Activated CD8-positive, alpha-beta memory T cell treated with anti-CD3 and anti-CD28 coated beads, Interleukin-2, amount 10 ng/mL, durations not matched to agents 7 days and 5 days (primary cell): ENCODE data around the gene CABLES1. TPM values are rescaled to one million over a fixed set of nuclear protein-coding genes. Genes with fewer than 3 reads are reported as not detected.
A peak's percentile ranks its signal among the peaks of the same experiment; 100 is the strongest.
"Not testable (repeated sequence)": the region's sequence is repeated elsewhere in the genome, so short reads cannot be mapped to it uniquely, and the experiment has no call there.

Source experiments
- ATAC-seq: fragments of 150-1000 bp; cut with Tn5 transposase; one replicate; pipeline ENCODE4 v1.10.0; 2021; ENCODE audit warnings: moderate library complexity
- CTCF ChIA-PET: fragments of 350-600 bp; sonication (Branson Sonifier 250); formaldehyde crosslinking; loops from one replicate; lab custom pipeline; 2021; ENCODE audit warnings: antibody characterized with exemption; lab: Charles Lee
- DNase-seq: peaks from one replicate; pipeline ENCODE4 v3.0.0-alpha.2; 2020
- H3K27ac Mint-ChIP-seq: one replicate; pipeline ENCODE4 v1.8.0; 2021; ENCODE audit warnings: mild to moderate bottlenecking, mixed read lengths
- H3K27me3 Mint-ChIP-seq: one replicate; pipeline ENCODE4 v1.8.0; 2021; ENCODE audit warnings: mixed read lengths
- H3K36me3 Mint-ChIP-seq: one replicate; pipeline ENCODE4 v1.8.0; 2021; ENCODE audit warnings: mild to moderate bottlenecking, mixed read lengths
- H3K4me1 Mint-ChIP-seq: one replicate; pipeline ENCODE4 v1.8.0; 2021; ENCODE audit warnings: mixed read lengths
- H3K4me3 Mint-ChIP-seq: one replicate; pipeline ENCODE4 v1.8.0; 2021; ENCODE audit warnings: mild to moderate bottlenecking, moderate library complexity, mixed read lengths
- H3K9me3 Mint-ChIP-seq: one replicate; pipeline ENCODE4 v1.8.0; 2022; ENCODE audit warnings: low read depth, mixed read lengths
- total RNA-seq, 2 experiments: library from RNA; stranded (reverse); gene quantifications; one replicate each; pipeline ENCODE4 v1.2.3, GENCODE V29; 2021

The CABLES1 gene, protein sequence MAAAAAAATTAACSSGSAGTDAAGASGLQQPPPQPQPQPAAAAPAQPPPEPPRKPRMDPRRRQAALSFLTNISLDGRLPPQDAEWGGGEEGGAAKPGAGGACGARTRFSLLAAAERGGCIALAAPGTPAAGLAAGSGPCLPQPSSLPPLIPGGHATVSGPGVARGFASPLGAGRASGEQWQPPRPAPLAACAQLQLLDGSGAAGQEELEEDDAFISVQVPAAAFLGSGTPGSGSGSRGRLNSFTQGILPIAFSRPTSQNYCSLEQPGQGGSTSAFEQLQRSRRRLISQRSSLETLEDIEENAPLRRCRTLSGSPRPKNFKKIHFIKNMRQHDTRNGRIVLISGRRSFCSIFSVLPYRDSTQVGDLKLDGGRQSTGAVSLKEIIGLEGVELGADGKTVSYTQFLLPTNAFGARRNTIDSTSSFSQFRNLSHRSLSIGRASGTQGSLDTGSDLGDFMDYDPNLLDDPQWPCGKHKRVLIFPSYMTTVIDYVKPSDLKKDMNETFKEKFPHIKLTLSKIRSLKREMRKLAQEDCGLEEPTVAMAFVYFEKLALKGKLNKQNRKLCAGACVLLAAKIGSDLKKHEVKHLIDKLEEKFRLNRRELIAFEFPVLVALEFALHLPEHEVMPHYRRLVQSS
- 1 to 10 TPM; 2.1 to 8.6 TPM for total RNA-seq

- Mint-ChIP-seq H3K36me3 (no peaks in the 10 kb centered on the region), H3K9me3 (no peaks in the 10 kb centered on the region), H3K4me3 (peak within 1 kb of the TSS; percentile 64), H3K4me1 (peaks cover 21% of the 10 kb centered on the region), H3K27me3 (peaks cover 58% of the 10 kb centered on the region), H3K27ac (peak within 1 kb of the TSS; percentile 47)
- peak; percentile 34 for ATAC-seq
- CTCF ChIA-PET = interaction anchor here (1.5 to 7.9 kb wide), 6 partner anchors 90 to 276 kb away, joined by 4 to 81 read pairs (median 6); no protein-coding TSS in a partner anchor
- peak; percentile 47 for DNase-seq
Observed at GRCh38 chr18:23134780-23135549, at the start of gene CABLES1. Gene CABLES1 (plus strand): TSS chr18:23135485. CDS start chr18:23135763, 278 bp downstream.

DNA sequence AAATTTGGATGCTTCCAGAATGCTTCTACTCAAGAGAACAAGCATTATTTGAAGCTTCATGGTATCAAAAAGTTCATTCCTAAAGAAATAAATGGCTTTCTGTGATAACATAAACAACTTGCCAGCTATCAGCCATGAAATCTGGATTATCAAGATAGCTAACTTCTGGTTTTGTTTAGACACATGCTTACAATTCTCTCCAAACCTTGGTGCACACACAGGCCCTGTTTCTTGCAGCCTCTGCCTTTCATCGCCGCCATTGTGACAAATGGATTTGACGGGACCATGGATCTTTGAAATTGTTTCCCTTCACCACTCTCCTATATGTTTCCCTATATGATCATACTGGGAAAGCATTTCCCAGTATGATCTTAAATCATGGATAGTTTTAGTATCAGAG lies 47.9 kb upstream of the CABLES1 start:
- H3K27ac Mint-ChIP-seq = no peak overlapping the region
- H3K9me3 Mint-ChIP-seq = no peaks in the 10 kb centered on the region
- DNase-seq (no peak), ATAC-seq (no peak)
- CTCF ChIA-PET = interaction anchor here (1.2 to 1.7 kb wide), 2 partner anchors 10 to 19 kb away, joined by 3 to 4 read pairs; no protein-coding TSS in a partner anchor
- peaks cover 20% of the 10 kb centered on the region for H3K27me3 Mint-ChIP-seq
- peaks cover under 1% of the 10 kb centered on the region for H3K36me3 Mint-ChIP-seq
- H3K4me3 Mint-ChIP-seq = no peak overlapping the region
- peaks cover 9% of the 10 kb centered on the region for H3K4me1 Mint-ChIP-seq

GRCh38 chr18:23088310-23088709 lies 47.0 kb upstream of the CABLES1 start:
- Mint-ChIP-seq H3K36me3 (peaks cover 1% of the 10 kb centered on the region), H3K4me3 (no peak overlapping the region), H3K27ac (no peak overlapping the region), H3K27me3 (peaks cover 17% of the 10 kb centered on the region), H3K4me1 (peaks cover 10% of the 10 kb centered on the region), H3K9me3 (no peaks in the 10 kb centered on the region)
- CTCF ChIA-PET = no interaction called here
- no peak for DNase-seq
- no peak for ATAC-seq

DNA sequence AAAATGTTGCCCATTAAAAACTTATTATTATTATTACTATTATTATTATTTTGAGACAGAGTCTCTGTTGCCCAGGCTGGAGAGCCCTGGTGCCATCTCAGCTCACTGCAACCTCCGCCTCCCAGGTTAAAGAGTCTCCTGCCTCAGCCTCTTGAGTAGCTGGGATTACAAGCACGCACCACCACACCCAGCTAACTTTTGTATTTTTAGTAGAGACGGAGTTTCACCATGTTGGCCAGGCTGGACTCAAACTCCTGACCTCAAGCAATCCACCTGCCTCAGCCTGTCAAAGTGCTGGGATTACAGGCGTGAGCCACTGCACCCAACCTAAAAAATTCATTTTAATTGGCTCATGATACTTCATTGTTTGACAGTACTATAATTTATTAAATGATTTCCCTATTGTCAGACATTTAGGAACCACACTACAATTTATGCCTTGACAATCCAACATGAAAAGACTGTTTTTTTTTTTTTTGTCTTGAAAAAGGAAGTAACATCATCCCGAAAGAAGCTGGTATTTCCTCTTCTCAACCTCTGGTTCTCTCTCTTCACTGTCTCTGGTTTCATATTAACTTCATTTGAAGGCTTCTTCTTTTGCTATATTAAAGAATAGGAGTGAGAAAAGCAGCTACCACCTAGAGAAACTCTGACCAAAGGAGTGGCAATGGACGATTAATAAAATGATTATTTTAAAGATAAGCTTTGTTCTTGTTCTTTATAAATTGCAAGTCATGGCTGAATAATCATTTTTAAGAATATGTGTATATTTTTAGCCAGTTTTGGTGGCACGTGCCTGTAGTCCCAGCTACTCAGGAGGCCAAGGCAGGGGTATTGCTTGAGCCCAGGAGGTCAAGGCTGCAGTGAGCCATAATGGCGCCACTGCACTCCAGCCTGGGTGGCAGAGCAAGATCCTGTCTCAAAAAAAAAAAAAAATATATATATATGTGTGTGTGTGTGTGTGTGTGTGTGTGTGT lies 44.0 kb upstream of the CABLES1 start:
- Mint-ChIP-seq H3K4me1 (peaks cover 13% of the 10 kb centered on the region), H3K27ac (peak overlapping the region; percentile 29), H3K27me3 (peaks cover 17% of the 10 kb centered on the region)
- DNase-seq, H3K4me3 Mint-ChIP-seq, H3K9me3 Mint-ChIP-seq, ATAC-seq, H3K36me3 Mint-ChIP-seq: not testable (repeated sequence)
- CTCF ChIA-PET = interaction anchor here (0.6 to 0.8 kb wide), 2 partner anchors 60 to 68 kb away, joined by 3 read pairs; no protein-coding TSS in a partner anchor

DNA sequence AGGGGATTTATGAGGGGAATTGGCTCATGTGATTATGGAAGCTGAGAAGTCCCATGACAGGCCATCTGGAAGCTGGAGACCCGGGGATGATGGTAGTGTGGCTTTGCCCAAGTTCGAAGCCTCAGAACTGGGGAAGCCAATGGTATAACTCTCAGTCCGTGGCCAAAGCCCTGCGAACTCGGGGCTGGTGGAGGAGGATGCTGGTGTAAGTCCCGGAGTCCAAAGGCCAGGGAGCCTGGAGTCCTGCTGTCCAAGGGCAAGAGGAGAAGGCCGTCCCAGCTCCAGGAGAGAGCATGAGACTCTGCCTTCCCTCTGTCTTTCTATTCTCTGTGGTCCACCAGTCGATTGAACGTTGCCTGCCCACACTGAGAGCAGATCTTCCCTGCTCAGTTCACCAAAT lies 43.2 kb upstream of the CABLES1 start:
- ATAC-seq = no peak
- CTCF ChIA-PET = interaction anchor here (1.2 kb wide), 1 partner anchor 69 kb away, joined by 3 read pairs; no protein-coding TSS in a partner anchor
- H3K27ac Mint-ChIP-seq = no peak overlapping the region

GRCh38 chr18:23093130-23093529 lies 42.2 kb upstream of the CABLES1 start:
- not testable (repeated sequence) for H3K4me3 Mint-ChIP-seq, H3K36me3 Mint-ChIP-seq, DNase-seq, H3K27ac Mint-ChIP-seq, ATAC-seq, H3K9me3 Mint-ChIP-seq
- Mint-ChIP-seq H3K27me3 (peaks cover 14% of the 10 kb centered on the region), H3K4me1 (peaks cover 13% of the 10 kb centered on the region)
- CTCF ChIA-PET = interaction anchor here (1.2 kb wide), 1 partner anchor 70 kb away, joined by 3 read pairs; no protein-coding TSS in a partner anchor

More for the DNA sequence above, 43.2 kb upstream of the CABLES1 start:
- DNase-seq = no peak
- H3K4me1 Mint-ChIP-seq = peaks cover 13% of the 10 kb centered on the region
- H3K4me3 Mint-ChIP-seq = no peak overlapping the region
- no peaks in the 10 kb centered on the region for H3K9me3 Mint-ChIP-seq
- H3K36me3 Mint-ChIP-seq = peaks cover 1% of the 10 kb centered on the region
- peaks cover 14% of the 10 kb centered on the region for H3K27me3 Mint-ChIP-seq

DNA sequence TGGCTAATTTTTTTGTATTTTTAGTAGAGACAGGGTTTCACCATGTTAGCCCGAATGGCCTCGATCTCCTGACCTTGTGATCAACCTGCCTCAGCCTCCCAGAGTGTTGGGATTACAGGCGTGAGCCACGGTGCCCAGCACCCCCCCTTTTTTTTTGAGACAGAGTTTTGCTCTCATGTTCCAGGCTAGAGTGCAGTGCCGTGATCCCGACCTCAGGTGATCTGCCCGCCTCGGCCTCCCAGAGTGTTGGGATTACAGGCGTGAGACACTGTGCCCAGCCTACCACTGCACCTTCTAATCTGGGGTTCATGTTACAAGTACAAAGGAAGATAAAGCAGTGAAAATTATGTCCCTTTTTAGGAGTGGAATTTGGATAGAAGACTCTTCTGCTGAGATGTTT lies 41.5 kb upstream of the CABLES1 start:
- ATAC-seq = no peak
- no peaks in the 10 kb centered on the region for H3K9me3 Mint-ChIP-seq
- CTCF ChIA-PET = no interaction called here
- peaks cover 1% of the 10 kb centered on the region for H3K36me3 Mint-ChIP-seq
- H3K4me1 Mint-ChIP-seq = peaks cover 13% of the 10 kb centered on the region
- no peak overlapping the region for H3K4me3 Mint-ChIP-seq
- no peak overlapping the region for H3K27ac Mint-ChIP-seq
- H3K27me3 Mint-ChIP-seq = peaks cover 14% of the 10 kb centered on the region
- no peak for DNase-seq

DNA sequence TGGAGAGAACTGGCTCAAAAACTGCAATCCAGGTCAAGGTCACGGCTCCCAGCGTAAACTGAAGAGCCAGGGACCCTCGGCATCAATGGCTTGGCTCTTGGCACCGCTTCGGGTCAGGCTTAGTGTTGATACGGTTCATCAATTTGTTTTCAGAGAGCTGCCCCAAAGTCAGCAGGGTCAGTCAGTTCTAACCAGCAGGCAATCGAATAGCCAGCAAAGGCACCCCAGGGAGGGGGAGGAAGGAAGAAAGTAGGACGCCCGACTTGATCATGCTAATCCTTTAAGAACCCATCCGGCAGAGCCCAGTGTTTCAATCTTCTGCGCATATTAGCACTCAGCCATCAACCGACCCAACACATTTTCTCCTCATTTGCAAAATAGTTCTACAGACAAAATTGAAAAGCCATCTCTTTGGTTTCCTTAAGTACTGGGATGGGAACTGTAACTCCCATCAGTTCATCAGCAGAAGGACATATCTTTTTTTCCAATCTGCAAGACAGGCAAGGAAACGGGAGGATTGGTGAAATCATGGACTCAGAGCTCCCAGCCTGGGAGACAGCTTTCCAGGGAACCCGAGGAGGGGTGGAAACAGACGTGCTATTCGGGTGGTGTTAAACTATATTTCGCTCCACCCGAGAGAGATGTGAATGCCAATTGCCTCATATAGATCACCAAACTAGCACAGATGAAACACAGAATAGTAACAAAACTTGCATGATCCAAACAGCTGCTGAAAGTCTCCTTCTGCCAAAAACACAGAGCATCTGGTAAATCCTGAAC lies 40.7 kb upstream of the CABLES1 start:
- Mint-ChIP-seq H3K27me3 (peaks cover 14% of the 10 kb centered on the region), H3K9me3 (no peaks in the 10 kb centered on the region)
- CTCF ChIA-PET = no interaction called here

DNA sequence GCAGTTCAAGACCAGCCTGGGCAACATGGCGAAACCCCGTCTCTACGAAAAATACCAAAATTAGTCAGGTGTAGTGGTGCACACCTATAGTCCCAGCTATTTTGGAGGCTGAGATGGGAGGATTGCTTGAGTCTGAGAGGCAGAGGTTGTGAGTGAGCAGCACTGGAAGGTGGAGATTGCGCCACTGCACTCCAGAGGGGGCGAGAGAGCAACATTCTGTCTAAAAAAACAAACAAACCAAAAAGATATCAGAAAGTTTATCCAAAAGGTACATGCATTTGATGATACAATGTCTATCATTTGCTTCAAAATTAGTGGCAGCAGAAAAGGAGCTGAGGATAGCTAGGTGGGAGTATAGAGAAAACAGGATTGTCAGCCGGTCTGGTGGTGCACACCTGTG lies 39.8 kb upstream of the CABLES1 start:
- Mint-ChIP-seq H3K27me3 (peaks cover 14% of the 10 kb centered on the region), H3K4me1 (peaks cover 11% of the 10 kb centered on the region), H3K36me3 (peaks cover 1% of the 10 kb centered on the region), H3K27ac (no peak overlapping the region), H3K9me3 (no peaks in the 10 kb centered on the region), H3K4me3 (no peak overlapping the region)
- no peak for ATAC-seq
- CTCF ChIA-PET = interaction anchor here (1.2 kb wide), 1 partner anchor 61 kb away, joined by 3 read pairs; no protein-coding TSS in a partner anchor
- no peak for DNase-seq

More for the DNA sequence above, 40.7 kb upstream of the CABLES1 start:
- H3K27ac Mint-ChIP-seq = no peak overlapping the region
- DNase-seq (no peak), ATAC-seq (no peak)
- peaks cover 13% of the 10 kb centered on the region for H3K4me1 Mint-ChIP-seq
- H3K4me3 Mint-ChIP-seq = no peak overlapping the region
- peaks cover 1% of the 10 kb centered on the region for H3K36me3 Mint-ChIP-seq

GRCh38 chr18:23097016-23097415 lies 38.3 kb upstream of the CABLES1 start:
- not testable (repeated sequence) for H3K9me3 Mint-ChIP-seq, H3K4me1 Mint-ChIP-seq, H3K36me3 Mint-ChIP-seq, ATAC-seq, H3K4me3 Mint-ChIP-seq, H3K27ac Mint-ChIP-seq, DNase-seq
- H3K27me3 Mint-ChIP-seq = peaks cover 14% of the 10 kb centered on the region
- CTCF ChIA-PET = interaction anchor here (1.2 kb wide), 1 partner anchor 63 kb away, joined by 3 read pairs; no protein-coding TSS in a partner anchor

GRCh38 chr18:23099621-23100020 lies 35.7 kb upstream of the CABLES1 start:
- Mint-ChIP-seq H3K27me3 (peaks cover 12% of the 10 kb centered on the region), H3K36me3 (no peaks in the 10 kb centered on the region), H3K27ac (no peak overlapping the region), H3K4me1 (peaks cover 6% of the 10 kb centered on the region), H3K4me3 (no peak overlapping the region), H3K9me3 (no peaks in the 10 kb centered on the region)
- ATAC-seq (no peak), DNase-seq (no peak)
- CTCF ChIA-PET = no interaction called here
